ENCODE measurements around the gene SYNE3. TPM values are rescaled to one million over a fixed set of nuclear protein-coding genes. Genes with fewer than 3 reads are reported as not detected.

The SYNE3 gene
- total RNA-seq, 1 donor from 2014 or later, result 5.3 TPM

DNA sequence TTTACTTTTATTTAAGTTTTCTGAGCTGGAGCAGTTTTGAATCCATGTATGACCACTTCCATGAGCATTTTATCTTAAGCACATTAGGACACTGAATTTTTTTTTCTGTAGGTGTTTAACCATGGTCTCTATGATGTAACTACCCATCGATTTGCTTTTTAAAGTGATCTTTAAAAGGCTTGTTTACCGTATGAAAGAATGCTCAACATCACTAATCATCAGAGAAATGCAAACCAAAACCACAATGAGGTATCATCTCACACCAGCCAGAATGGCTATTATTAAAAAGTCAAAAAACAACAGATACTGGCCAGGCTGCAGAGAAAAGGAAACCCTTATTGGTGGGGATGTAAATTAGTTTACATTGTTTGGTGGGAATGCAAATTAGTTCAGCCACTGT is 41.4 kb upstream of the SYNE3 start:
- no peaks in the 10 kb centered on the region for H3K36me3 ChIP-seq (ENCODE audit: control insufficient read depth, insufficient read depth, low read length)
- no peak overlapping the region for H3K4me3 ChIP-seq (ENCODE audit: low read depth, low read length)
- DNase-seq (ENCODE audit: low read depth) (no peak), FAIRE-seq (no peak)
- TF ChIP-seq, protein P1, sequence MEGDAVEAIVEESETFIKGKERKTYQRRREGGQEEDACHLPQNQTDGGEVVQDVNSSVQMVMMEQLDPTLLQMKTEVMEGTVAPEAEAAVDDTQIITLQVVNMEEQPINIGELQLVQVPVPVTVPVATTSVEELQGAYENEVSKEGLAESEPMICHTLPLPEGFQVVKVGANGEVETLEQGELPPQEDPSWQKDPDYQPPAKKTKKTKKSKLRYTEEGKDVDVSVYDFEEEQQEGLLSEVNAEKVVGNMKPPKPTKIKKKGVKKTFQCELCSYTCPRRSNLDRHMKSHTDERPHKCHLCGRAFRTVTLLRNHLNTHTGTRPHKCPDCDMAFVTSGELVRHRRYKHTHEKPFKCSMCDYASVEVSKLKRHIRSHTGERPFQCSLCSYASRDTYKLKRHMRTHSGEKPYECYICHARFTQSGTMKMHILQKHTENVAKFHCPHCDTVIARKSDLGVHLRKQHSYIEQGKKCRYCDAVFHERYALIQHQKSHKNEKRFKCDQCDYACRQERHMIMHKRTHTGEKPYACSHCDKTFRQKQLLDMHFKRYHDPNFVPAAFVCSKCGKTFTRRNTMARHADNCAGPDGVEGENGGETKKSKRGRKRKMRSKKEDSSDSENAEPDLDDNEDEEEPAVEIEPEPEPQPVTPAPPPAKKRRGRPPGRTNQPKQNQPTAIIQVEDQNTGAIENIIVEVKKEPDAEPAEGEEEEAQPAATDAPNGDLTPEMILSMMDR (IDR thresholded peaks at IDR 0.05; ENCODE audit: insufficient read depth, low read length, severe bottlenecking), result no peak
- H3K27me3 ChIP-seq (ENCODE audit: control insufficient read depth, insufficient read depth, low read length), result no peaks in the 10 kb centered on the region

DNA sequence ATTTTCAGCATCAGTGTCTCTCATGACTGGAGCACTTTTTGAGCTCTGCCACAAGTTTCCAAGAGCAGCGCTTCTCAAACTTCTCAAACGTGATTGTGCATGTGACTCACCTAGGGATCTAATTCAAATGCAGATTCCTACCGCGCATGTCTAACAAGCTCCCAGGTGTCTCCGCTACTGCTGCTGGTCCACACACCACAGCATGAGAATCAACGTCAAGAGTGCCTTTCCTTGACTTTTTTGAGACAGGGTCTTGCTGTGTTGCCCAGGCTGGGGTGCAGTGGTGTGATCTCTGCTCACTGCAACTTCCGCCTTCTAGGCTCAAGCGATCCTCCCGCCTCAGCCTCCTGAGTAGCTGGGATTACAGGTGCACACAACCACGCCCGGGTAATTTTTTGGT is 40.8 kb upstream of the SYNE3 start:
- Histone ChIP-seq H3K4me3 (ENCODE audit: low read depth, low read length) (no peak overlapping the region), H3K27me3 (ENCODE audit: control insufficient read depth, insufficient read depth, low read length) (no peaks in the 10 kb centered on the region), H3K36me3 (ENCODE audit: control insufficient read depth, insufficient read depth, low read length) (no peaks in the 10 kb centered on the region)
- DNase-seq (ENCODE audit: low read depth) (no peak), FAIRE-seq (no peak)
- TF ChIP-seq, protein P1 (IDR thresholded peaks at IDR 0.05; ENCODE audit: insufficient read depth, low read length, severe bottlenecking), result no peak

DNA sequence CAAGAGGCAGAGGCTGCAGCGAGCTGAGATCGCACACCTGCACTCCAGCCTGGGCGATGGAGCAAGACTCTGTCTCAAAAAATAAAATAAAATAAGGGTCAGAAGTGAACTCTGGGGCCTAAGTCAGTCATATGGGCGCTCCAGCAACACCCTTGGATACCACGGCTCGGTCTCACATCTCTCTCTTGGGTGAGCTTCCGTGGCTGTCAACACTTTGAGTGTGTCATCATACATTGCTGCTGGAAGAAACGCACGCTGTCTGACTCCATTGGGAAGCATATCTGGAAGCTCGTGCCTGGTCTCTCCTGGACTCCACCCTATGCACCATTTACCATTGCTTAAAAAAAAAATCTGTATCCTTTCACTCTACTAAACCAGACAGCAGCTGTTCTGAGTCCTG is 38.6 kb upstream of the SYNE3 start:
- H3K27me3 ChIP-seq (ENCODE audit: control insufficient read depth, insufficient read depth, low read length), result no peaks in the 10 kb centered on the region
- H3K4me3 ChIP-seq (ENCODE audit: low read depth, low read length), result no peak overlapping the region
- FAIRE-seq (no peak), DNase-seq (ENCODE audit: low read depth) (no peak)
- TF ChIP-seq, protein P1 (IDR thresholded peaks at IDR 0.05; ENCODE audit: insufficient read depth, low read length, severe bottlenecking), result no peak
- H3K36me3 ChIP-seq (ENCODE audit: control insufficient read depth, insufficient read depth, low read length), result no peaks in the 10 kb centered on the region

DNA sequence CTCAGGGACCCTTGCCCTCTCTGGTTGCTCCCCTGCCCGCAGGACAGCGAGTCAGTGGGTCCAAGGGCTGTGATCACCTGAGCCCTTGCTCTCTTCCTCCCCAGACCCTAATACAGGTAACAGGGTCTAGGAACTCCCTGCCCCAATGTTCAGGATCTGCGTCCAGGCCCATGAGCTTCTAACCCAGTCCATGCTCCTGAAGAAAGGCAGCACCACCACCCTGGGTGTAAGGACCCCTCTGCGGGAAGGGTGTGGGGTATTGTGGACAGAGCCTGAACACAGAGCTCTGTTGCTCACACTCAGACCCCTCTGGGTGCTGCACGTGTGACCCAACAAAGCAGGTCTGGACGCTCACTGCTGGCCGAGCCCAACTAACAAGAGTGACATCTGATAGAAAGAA is 36.7 kb upstream of the SYNE3 start:
- H3K27me3 ChIP-seq (ENCODE audit: control insufficient read depth, insufficient read depth, low read length), result no peaks in the 10 kb centered on the region
- H3K4me3 ChIP-seq (ENCODE audit: low read depth, low read length), result no peak overlapping the region
- TF ChIP-seq, protein P1 (IDR thresholded peaks at IDR 0.05; ENCODE audit: insufficient read depth, low read length, severe bottlenecking), result no peak
- H3K36me3 ChIP-seq (ENCODE audit: control insufficient read depth, insufficient read depth, low read length), result no peaks in the 10 kb centered on the region
- FAIRE-seq (no peak), DNase-seq (ENCODE audit: low read depth) (no peak)

DNA sequence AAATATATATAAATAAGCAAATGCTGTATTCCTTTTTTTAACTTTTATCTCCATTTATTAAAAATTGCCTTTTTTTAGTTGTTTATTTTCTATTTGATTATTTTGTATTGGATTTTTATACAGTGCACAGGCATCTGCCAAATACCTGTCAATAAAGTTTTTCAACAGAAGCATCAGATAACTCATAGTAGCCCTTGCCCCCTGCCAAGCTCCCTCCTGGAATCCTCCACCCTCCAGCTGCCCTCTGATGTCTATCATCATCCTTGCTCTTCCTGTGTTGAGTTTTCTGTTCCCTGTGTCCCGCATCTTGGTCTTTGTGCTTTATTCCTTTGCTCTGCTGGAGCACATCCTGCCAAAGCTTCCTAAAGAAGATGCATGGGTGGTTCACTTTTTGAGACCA is 35.0 kb upstream of the SYNE3 start:
- H3K4me3 ChIP-seq (ENCODE audit: low read depth, low read length), result no peak overlapping the region
- H3K27me3 ChIP-seq (ENCODE audit: control insufficient read depth, insufficient read depth, low read length), result no peaks in the 10 kb centered on the region
- DNase-seq (ENCODE audit: low read depth) (no peak), FAIRE-seq (no peak)
- TF ChIP-seq, protein P1 (IDR thresholded peaks at IDR 0.05; ENCODE audit: insufficient read depth, low read length, severe bottlenecking), result no peak
- no peaks in the 10 kb centered on the region for H3K36me3 ChIP-seq (ENCODE audit: control insufficient read depth, insufficient read depth, low read length)

Measured in bronchial epithelial cell (primary cell).